Epithelial cell of esophagus (primary cell): ENCODE results near the gene BEND7.
"Not testable (repeated sequence)": the region's sequence is repeated elsewhere in the genome, so short reads cannot be mapped to it uniquely, and the experiment has no call there.

Source experiments
- DNase-seq: peaks from one replicate; pipeline ENCODE4 v3.0.0; 2010; ENCODE audit warnings: low read depth
- H3K4me3 ChIP-seq: 2 replicates; pipeline ENCODE4 v1.5.1; 2011; ENCODE audit warnings: mild to moderate bottlenecking, low read length, control low read depth
- TF ChIP-seq, protein P1 (sequence below): IDR thresholded peaks from 2 replicates; pipeline ENCODE4 v1.5.1; 2011; ENCODE audit warnings: low read depth, mild to moderate bottlenecking, low read length, control low read depth, inconsistent platforms; ENCODE audit not compliant: insufficient read depth; ENCODE audit errors: missing control alignments

Gene BEND7

DNA sequence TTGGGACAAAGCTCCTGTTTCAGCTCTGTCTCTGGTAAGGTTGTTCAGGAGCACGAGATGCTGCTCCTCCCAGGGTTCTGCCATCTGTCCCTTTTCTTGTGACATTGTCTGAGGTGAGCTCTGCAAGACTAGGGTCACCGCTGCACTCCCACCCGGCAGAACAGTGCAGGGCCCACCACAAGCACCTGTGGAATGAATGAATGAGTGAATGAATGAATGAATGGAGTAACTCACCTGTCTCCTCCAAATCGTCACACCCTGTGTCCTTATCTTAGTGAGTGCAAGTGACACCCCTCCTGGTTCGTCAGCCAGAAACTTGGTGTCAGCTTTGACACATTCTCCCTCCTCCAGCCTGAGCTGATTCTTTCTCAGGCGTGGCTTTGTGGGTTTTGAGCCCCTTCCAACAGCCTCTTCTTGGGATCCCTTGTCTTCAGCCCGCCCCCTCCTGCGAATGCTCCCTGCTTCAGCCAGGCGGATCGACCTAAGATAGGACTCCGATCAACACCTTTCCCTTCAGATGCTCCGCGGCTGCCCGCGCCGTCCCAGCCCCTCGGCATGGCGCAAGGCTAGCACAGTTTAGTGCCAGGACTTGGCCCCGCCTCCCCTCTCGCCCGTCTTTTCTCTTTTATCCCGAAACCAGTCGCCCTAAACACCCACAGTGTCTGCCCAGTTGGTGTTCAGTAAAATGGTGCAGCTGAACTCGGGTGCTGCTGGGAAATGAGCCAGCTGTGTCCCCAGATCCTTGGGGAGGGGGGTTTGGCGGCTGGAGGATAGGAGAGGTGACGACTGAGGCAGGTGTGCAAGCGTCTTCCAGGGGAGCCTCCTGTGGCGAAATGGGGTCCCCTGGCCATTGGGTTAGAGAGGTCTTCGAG lies 89.3 kb downstream of the BEND7 start:
- H3K4me3 ChIP-seq: peak overlapping the region; percentile 36
- TF ChIP-seq, protein P1, sequence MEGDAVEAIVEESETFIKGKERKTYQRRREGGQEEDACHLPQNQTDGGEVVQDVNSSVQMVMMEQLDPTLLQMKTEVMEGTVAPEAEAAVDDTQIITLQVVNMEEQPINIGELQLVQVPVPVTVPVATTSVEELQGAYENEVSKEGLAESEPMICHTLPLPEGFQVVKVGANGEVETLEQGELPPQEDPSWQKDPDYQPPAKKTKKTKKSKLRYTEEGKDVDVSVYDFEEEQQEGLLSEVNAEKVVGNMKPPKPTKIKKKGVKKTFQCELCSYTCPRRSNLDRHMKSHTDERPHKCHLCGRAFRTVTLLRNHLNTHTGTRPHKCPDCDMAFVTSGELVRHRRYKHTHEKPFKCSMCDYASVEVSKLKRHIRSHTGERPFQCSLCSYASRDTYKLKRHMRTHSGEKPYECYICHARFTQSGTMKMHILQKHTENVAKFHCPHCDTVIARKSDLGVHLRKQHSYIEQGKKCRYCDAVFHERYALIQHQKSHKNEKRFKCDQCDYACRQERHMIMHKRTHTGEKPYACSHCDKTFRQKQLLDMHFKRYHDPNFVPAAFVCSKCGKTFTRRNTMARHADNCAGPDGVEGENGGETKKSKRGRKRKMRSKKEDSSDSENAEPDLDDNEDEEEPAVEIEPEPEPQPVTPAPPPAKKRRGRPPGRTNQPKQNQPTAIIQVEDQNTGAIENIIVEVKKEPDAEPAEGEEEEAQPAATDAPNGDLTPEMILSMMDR: no peak
- DNase-seq: no peak

DNA sequence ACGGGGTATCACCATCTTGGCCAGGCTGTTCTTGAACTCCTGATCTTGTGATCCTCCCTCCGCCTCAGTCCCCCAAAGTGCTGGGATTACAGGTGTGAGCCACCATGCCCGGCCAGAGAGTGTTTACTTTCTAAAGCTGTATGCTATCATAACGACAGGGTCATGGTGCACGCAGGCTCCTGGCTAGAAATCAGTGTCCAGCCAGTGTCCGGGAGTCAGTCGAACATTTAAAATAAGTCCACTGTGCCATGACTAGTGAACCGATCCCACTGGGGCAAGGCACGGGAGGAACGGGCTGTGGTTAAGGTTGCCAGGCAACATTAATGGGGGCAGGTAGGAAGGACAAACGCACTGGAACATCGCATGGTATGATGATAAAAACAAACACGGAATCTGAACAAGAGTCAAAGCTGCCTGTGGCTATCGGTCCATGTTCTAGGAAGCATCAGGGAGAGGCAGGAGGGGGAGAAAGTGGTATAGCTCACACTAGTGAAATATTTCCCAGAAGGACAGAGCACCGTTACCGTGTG lies 91.7 kb downstream of the BEND7 start:
- H3K4me3 ChIP-seq: no peak overlapping the region
- TF ChIP-seq, protein P1: no peak
- DNase-seq: no peak

DNA sequence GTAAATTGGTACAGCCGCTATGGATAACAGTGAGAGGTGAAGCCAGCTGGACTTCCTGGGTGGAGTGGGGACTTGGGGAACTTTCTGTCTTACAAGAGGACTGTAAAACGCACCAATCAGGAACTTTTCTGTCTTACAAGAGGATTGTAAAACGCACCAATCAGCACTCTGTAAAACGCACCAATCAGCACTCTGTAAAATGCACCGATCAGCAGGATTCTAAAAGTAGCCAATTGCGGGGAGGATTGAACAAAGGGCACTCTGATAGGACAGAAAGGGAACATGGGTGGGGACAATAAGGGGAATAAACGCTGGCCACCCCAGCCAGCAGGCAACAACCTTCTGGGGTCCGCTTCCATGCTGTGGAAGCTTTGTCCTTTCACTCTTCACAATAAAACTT lies 100.9 kb downstream of the BEND7 start:
- not testable (repeated sequence) for DNase-seq, H3K4me3 ChIP-seq

DNA sequence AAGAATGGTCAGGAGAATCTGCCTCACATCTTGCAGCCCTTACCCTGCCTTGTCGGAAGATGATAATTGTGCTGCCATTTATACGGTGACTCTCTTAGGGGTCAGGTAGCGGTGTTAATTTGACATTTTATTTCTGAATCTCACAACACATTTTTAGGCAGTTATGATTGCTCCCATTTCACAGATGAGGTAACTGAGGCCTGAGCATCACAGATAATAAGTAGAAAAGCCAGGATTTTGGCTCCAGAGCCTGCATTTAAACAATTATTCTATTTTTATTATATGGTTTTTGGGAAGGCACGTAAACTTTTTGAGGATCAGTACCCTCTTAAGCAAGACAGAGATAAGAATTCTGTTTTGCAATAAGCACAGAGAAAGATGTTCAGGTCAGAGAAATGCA lies 103.4 kb downstream of the BEND7 start:
- DNase-seq: no peak
- H3K4me3 ChIP-seq: no peak overlapping the region
- TF ChIP-seq, protein P1: no peak

DNA sequence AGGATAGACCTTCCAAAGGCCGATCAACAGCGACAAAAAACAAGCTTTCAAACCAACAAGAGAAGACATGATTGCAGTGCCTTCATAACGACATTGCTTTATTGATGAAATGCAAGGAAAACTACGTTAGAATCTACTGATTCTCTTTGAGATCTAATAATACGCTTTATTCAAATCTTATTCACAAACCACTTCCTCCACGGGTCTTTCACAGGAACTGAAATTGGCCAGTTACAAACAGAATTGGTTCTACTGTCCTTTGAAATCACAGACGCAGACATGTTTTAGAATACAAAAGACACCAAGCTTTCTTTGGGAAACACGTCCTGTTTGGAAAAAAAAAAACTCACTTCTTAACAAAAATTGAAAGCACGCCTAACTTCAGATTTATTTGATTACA lies 106.0 kb downstream of the BEND7 start:
- no peak for DNase-seq
- TF ChIP-seq, protein P1: no peak
- no peak overlapping the region for H3K4me3 ChIP-seq

DNA sequence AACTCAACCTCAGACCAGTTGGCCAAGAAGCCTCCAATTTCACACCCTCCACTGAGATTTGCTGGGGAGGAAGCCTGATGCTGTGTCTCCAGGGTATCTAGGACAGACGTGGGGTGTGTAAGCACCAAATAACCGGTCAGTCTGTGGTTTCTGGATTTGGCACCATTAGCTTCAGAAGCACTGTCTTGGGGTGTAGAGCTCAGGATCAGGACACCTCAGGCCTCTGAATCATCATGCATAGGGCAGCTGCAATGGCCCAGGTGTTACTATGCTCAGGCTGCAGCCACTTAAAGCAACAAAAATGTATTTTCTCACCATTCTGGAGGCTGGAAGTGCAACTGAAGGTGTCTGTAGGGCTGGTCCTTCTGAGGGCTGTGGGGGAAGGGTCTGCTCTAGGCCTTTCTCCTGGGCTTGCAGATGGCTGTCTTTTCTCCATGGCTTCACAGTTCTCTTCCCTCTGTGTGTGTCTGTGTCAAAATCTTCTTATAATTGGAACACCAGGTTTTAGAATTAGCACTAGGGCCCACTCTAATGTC lies 107.4 kb downstream of the BEND7 start:
- TF ChIP-seq, protein P1: no peak
- DNase-seq: no peak
- H3K4me3 ChIP-seq: no peak overlapping the region

DNA sequence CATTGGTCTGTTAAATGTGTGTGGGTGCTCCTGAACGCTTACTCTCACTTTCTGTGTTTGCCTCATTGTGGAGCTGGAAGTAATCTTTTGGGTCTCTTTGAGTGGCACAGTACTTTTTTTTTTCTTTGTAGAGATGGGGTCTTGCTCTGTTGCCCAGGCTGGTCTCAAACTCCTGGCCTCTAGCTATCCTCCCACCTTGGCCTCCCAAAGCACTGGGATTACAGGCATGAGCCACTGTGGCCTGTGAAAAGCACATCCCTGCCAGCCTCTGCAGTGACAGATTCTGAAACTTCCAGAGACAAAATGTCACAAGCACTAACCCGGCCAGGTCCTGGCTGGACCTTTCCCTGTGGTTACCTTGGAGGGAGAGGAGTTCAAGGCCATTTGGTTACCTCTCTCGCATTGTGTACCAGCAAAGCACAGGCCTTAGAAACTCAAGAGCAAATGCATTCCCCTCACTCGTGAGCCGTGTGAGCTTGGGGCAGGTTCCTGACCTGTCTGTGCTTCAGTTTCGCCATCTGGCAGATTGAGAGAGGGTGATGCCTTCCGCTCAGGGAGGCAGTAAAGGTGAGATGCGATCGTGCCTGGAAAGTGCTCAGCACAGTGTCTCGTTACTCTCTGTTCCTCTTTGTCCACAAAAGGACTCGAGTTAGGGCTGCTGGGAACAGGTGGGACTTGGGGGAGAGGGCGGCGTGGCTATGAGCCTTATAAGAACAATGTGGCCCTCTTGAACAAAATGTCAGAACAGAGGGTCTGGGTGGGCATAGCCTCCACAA lies 108.1 kb downstream of the BEND7 start:
- no peak for DNase-seq
- TF ChIP-seq, protein P1: no peak
- no peak overlapping the region for H3K4me3 ChIP-seq
